Erythroblast (primary cell): ENCODE data around the gene MTERF2.

Experiments
- GATA1 ChIP-seq: IDR thresholded peaks from 2 replicates; pipeline ENCODE4 v1.6.1; 2011; ENCODE audit warnings: low read depth, mild to moderate bottlenecking, control low read depth, low read length, moderate library complexity
- POLR2A ChIP-seq: IDR thresholded peaks from 2 replicates; pipeline ENCODE4 v1.6.1; 2011; ENCODE audit warnings: mild to moderate bottlenecking, low read length

DNA sequence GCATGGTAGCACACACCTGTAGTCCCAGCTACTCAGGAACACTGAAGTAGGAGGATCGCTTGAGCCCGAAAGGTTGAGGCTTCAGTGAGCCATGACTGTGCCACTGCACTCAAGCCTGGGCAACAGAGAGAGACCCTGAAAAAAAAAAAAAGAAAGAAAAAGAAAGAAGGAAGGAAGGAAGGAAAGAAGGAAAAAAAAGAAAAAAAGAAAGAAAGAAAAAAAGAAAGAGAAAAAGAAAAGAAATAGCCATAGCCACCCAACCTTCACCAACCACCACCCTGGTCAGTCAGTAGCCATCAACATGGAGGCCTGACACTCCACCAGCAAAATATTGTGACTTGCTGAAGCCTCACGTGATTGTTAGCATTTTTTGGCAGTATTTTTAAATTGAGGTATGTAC is 52.7 kb downstream of the MTERF2 start:
- TF ChIP-seq POLR2A, result no peak
- TF ChIP-seq GATA1, result no peak
